ENCODE measurements around the gene USH2A.
"Not testable (repeated sequence)": the region's sequence is repeated elsewhere in the genome, so short reads cannot be mapped to it uniquely, and the experiment has no call there.

- TF ChIP-seq, protein P1, sequence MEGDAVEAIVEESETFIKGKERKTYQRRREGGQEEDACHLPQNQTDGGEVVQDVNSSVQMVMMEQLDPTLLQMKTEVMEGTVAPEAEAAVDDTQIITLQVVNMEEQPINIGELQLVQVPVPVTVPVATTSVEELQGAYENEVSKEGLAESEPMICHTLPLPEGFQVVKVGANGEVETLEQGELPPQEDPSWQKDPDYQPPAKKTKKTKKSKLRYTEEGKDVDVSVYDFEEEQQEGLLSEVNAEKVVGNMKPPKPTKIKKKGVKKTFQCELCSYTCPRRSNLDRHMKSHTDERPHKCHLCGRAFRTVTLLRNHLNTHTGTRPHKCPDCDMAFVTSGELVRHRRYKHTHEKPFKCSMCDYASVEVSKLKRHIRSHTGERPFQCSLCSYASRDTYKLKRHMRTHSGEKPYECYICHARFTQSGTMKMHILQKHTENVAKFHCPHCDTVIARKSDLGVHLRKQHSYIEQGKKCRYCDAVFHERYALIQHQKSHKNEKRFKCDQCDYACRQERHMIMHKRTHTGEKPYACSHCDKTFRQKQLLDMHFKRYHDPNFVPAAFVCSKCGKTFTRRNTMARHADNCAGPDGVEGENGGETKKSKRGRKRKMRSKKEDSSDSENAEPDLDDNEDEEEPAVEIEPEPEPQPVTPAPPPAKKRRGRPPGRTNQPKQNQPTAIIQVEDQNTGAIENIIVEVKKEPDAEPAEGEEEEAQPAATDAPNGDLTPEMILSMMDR (IDR thresholded peaks at IDR 0.05) = not testable (repeated sequence)
- not testable (repeated sequence) for TF ChIP-seq POLR2A (IDR thresholded peaks at IDR 0.05)
Measured at GRCh38 chr1:216145451-216146018, 277.7 kb downstream of the USH2A start.
